BE2C (cell line): ENCODE data around the gene EIF3K.

Experiments
- DNase-seq: peaks from one replicate; pipeline ENCODE4 v3.0.0-alpha.2; 2020
- H3K27me3 ChIP-seq: fragments of 250-450 bp; sonication (Bioruptor Pico); 2 replicates; pipeline ENCODE4 v1.5.1; 2020; ENCODE audit warnings: mild to moderate bottlenecking
- H3K36me3 ChIP-seq: fragments of 250-450 bp; sonication (Bioruptor Pico); 2 replicates; pipeline ENCODE4 v1.5.1; 2020; ENCODE audit warnings: mild to moderate bottlenecking
- H3K4me1 ChIP-seq: fragments of 250-450 bp; sonication (Bioruptor Pico); 2 replicates; pipeline ENCODE4 v1.5.1; 2020
- H3K4me3 ChIP-seq: 2 replicates; pipeline ENCODE4 v1.5.1; 2011; ENCODE audit warnings: low read depth, low read length
- H3K9me3 ChIP-seq: fragments of 250-450 bp; sonication (Bioruptor Pico); 2 replicates; pipeline ENCODE4 v1.5.1; 2020
- TF ChIP-seq, protein P1 (sequence below): IDR thresholded peaks from 2 replicates; pipeline ENCODE4 v1.5.1; 2012; ENCODE audit warnings: mild to moderate bottlenecking, low read depth, low read length

EIF3K gene

GRCh38 chr19:38665950-38666662 is 47.1 kb downstream of the EIF3K start:
- H3K36me3 ChIP-seq = peaks cover 9% of the 10 kb centered on the region
- no peak for DNase-seq
- peaks cover 5% of the 10 kb centered on the region for H3K4me1 ChIP-seq
- H3K9me3 ChIP-seq = no peaks in the 10 kb centered on the region
- H3K27me3 ChIP-seq = no peaks in the 10 kb centered on the region
- TF ChIP-seq, protein P1, sequence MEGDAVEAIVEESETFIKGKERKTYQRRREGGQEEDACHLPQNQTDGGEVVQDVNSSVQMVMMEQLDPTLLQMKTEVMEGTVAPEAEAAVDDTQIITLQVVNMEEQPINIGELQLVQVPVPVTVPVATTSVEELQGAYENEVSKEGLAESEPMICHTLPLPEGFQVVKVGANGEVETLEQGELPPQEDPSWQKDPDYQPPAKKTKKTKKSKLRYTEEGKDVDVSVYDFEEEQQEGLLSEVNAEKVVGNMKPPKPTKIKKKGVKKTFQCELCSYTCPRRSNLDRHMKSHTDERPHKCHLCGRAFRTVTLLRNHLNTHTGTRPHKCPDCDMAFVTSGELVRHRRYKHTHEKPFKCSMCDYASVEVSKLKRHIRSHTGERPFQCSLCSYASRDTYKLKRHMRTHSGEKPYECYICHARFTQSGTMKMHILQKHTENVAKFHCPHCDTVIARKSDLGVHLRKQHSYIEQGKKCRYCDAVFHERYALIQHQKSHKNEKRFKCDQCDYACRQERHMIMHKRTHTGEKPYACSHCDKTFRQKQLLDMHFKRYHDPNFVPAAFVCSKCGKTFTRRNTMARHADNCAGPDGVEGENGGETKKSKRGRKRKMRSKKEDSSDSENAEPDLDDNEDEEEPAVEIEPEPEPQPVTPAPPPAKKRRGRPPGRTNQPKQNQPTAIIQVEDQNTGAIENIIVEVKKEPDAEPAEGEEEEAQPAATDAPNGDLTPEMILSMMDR = no peak
- H3K4me3 ChIP-seq = no peak overlapping the region

- TF ChIP-seq, protein P1 = no peak
- Histone ChIP-seq H3K36me3 (peaks cover 9% of the 10 kb centered on the region), H3K27me3 (no peaks in the 10 kb centered on the region), H3K4me3 (no peak overlapping the region), H3K4me1 (peaks cover 5% of the 10 kb centered on the region), H3K9me3 (no peaks in the 10 kb centered on the region)
- no peak for DNase-seq
These were observed 47.9 kb downstream of the EIF3K start for GRCh38 chr19:38666663-38667511.

GRCh38 chr19:38667661-38668171 is 48.7 kb downstream of the EIF3K start:
- H3K36me3 ChIP-seq = peaks cover 9% of the 10 kb centered on the region
- TF ChIP-seq, protein P1 = no peak
- H3K4me1 ChIP-seq = peaks cover 5% of the 10 kb centered on the region
- DNase-seq = no peak
- H3K9me3 ChIP-seq = no peaks in the 10 kb centered on the region
- H3K4me3 ChIP-seq = no peak overlapping the region
- no peaks in the 10 kb centered on the region for H3K27me3 ChIP-seq

- Histone ChIP-seq H3K27me3 (no peaks in the 10 kb centered on the region), H3K9me3 (no peaks in the 10 kb centered on the region), H3K4me1 (peaks cover 5% of the 10 kb centered on the region), H3K4me3 (no peak overlapping the region), H3K36me3 (peaks cover 6% of the 10 kb centered on the region)
- TF ChIP-seq, protein P1 = no peak
- DNase-seq = no peak
These were observed 50.6 kb downstream of the EIF3K start for GRCh38 chr19:38669552-38669951.

- no peak for DNase-seq
These were observed 52.0 kb downstream of the EIF3K start for GRCh38 chr19:38670921-38671398.

More at GRCh38 chr19:38670921-38671398, 52.0 kb downstream of the EIF3K start:
- TF ChIP-seq, protein P1 = no peak
- H3K4me1 ChIP-seq = peaks cover 5% of the 10 kb centered on the region
- peaks cover 6% of the 10 kb centered on the region; the same call in 1 of the 2 replicates for H3K36me3 ChIP-seq
- H3K4me3 ChIP-seq = no peak overlapping the region
- H3K9me3 ChIP-seq = no peaks in the 10 kb centered on the region
- no peaks in the 10 kb centered on the region for H3K27me3 ChIP-seq
